Measurements from ENCODE around the gene ZNF208. TPM values are rescaled to one million over a fixed set of nuclear protein-coding genes. Genes with fewer than 3 reads are reported as not detected.

Gene ZNF208
- total and polyA plus RNA-seq, 8 donors = 0.85 to 3.0 (median 2.0) TPM

- intact Hi-C loops (cut with DNase I) = no loop called here
- H3K4me3 ChIP-seq = no peak overlapping the region
Measured at GRCh38 chr19:21908066-21908465, 102.7 kb downstream of the ZNF208 start.

GRCh38 chr19:21907516-21907915 is 103.2 kb downstream of the ZNF208 start:
- Histone ChIP-seq H3K36me3 (no peaks in the 10 kb centered on the region), H3K27me3 (no peaks in the 10 kb centered on the region), H3K4me3 (no peak overlapping the region), H3K4me1 (no peaks in the 10 kb centered on the region), H3K27ac (no peak overlapping the region), H3K9me3 (peaks cover 0 to 61% of the 10 kb centered on the region in 2 donors)
- TF ChIP-seq, protein P1, sequence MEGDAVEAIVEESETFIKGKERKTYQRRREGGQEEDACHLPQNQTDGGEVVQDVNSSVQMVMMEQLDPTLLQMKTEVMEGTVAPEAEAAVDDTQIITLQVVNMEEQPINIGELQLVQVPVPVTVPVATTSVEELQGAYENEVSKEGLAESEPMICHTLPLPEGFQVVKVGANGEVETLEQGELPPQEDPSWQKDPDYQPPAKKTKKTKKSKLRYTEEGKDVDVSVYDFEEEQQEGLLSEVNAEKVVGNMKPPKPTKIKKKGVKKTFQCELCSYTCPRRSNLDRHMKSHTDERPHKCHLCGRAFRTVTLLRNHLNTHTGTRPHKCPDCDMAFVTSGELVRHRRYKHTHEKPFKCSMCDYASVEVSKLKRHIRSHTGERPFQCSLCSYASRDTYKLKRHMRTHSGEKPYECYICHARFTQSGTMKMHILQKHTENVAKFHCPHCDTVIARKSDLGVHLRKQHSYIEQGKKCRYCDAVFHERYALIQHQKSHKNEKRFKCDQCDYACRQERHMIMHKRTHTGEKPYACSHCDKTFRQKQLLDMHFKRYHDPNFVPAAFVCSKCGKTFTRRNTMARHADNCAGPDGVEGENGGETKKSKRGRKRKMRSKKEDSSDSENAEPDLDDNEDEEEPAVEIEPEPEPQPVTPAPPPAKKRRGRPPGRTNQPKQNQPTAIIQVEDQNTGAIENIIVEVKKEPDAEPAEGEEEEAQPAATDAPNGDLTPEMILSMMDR (IDR thresholded peaks at IDR 0.05) = no peak
- intact Hi-C loops (cut with DNase I) = no loop called here
- DNase-seq (no peak), ATAC-seq (no peak)

More at GRCh38 chr19:21908066-21908465, 102.7 kb downstream of the ZNF208 start:
- Histone ChIP-seq H3K9me3 (peaks cover 0 to 62% of the 10 kb centered on the region in 2 donors), H3K27ac (no peak overlapping the region), H3K36me3 (no peaks in the 10 kb centered on the region), H3K4me1 (no peaks in the 10 kb centered on the region), H3K27me3 (no peaks in the 10 kb centered on the region)
- DNase-seq = no peak
- TF ChIP-seq, protein P1 (IDR thresholded peaks at IDR 0.05) = no peak
- no peak for ATAC-seq

GRCh38 chr19:21902571-21902970 is 108.2 kb downstream of the ZNF208 start:
- peaks cover 0 to 63% of the 10 kb centered on the region in 2 donors for H3K9me3 ChIP-seq
- intact Hi-C loops (cut with DNase I) = no loop called here
- H3K4me3 ChIP-seq = no peak overlapping the region
- no peaks in the 10 kb centered on the region for H3K27me3 ChIP-seq
- TF ChIP-seq, protein P1 (IDR thresholded peaks at IDR 0.05) = no peak
- no peaks in the 10 kb centered on the region for H3K36me3 ChIP-seq
- ATAC-seq = no peak
- DNase-seq = no peak
- no peaks in the 10 kb centered on the region for H3K4me1 ChIP-seq
- no peak overlapping the region for H3K27ac ChIP-seq

GRCh38 chr19:21901861-21902260 is 108.9 kb downstream of the ZNF208 start:
- Histone ChIP-seq H3K27me3 (no peaks in the 10 kb centered on the region), H3K4me1 (no peaks in the 10 kb centered on the region), H3K9me3 (peaks cover 0 to 63% of the 10 kb centered on the region in 2 donors), H3K36me3 (no peaks in the 10 kb centered on the region), H3K27ac (no peak overlapping the region), H3K4me3 (no peak overlapping the region)
- DNase-seq (no peak), ATAC-seq (no peak)
- TF ChIP-seq, protein P1 (IDR thresholded peaks at IDR 0.05) = no peak
- intact Hi-C loops (cut with DNase I) = no loop called here

GRCh38 chr19:21900401-21900800 is 110.3 kb downstream of the ZNF208 start:
- DNase-seq (no peak), ATAC-seq (no peak)
- Histone ChIP-seq H3K27me3 (no peaks in the 10 kb centered on the region), H3K4me3 (no peak overlapping the region), H3K9me3 (peaks cover 0 to 57% of the 10 kb centered on the region in 2 donors), H3K36me3 (no peaks in the 10 kb centered on the region), H3K4me1 (no peaks in the 10 kb centered on the region), H3K27ac (no peak overlapping the region)
- TF ChIP-seq, protein P1 (IDR thresholded peaks at IDR 0.05) = no peak
- intact Hi-C loops (cut with DNase I) = no loop called here
